HFFc6 (cell line): ENCODE data around the gene RBM14. TPM values are rescaled to one million over a fixed set of nuclear protein-coding genes. Genes with fewer than 3 reads are reported as not detected.

Source experiments
- DNase-seq: peaks from one replicate; pipeline ENCODE4 v3.0.0-alpha.2; 2018
- H3K27ac Mint-ChIP-seq: 2 replicates; pipeline ENCODE4 v1.8.0; 2020; ENCODE audit warnings: mild to moderate bottlenecking, mixed read lengths
- H3K27me3 Mint-ChIP-seq: 2 replicates; pipeline ENCODE4 v1.8.0; 2021; ENCODE audit warnings: mild to moderate bottlenecking, moderate library complexity, mixed read lengths; ENCODE audit not compliant: insufficient read depth
- H3K36me3 Mint-ChIP-seq: 2 replicates; pipeline ENCODE4 v1.8.0; 2021; ENCODE audit warnings: low read depth, mixed read lengths
- H3K4me1 Mint-ChIP-seq: 2 replicates; pipeline ENCODE4 v1.8.0; 2020; ENCODE audit warnings: low read depth, mixed read lengths
- H3K4me3 Mint-ChIP-seq: 2 replicates; pipeline ENCODE4 v1.8.0; 2020; ENCODE audit warnings: mild to moderate bottlenecking, moderate library complexity, mixed read lengths
- H3K9me3 Mint-ChIP-seq: 2 replicates; pipeline ENCODE4 v1.8.0; 2020; ENCODE audit warnings: mild to moderate bottlenecking, mixed read lengths
- CTCF ChIP-seq: fragments of 200-600 bp; sonication (generic); IDR thresholded peaks from 2 replicates; pipeline ENCODE4 v1.5.0; 2021; ENCODE audit warnings: antibody characterized with exemption, mild to moderate bottlenecking
- total RNA-seq, 6 experiments: library from RNA; stranded (reverse); fragmentation: NEBNext Ultra II Directional; extraction: Animal tissue kit (Norgen Biotek cat#: 25700); gene quantifications; 2 replicates in 1 of 6; 3 replicates in 5 of 6; pipeline ENCODE4 v1.2.3, GENCODE V29; 2021

Gene RBM14
- total RNA-seq, 6 experiments from 2014 or later, result 54.1 to 71.5 (median 64.9) TPM

DNA sequence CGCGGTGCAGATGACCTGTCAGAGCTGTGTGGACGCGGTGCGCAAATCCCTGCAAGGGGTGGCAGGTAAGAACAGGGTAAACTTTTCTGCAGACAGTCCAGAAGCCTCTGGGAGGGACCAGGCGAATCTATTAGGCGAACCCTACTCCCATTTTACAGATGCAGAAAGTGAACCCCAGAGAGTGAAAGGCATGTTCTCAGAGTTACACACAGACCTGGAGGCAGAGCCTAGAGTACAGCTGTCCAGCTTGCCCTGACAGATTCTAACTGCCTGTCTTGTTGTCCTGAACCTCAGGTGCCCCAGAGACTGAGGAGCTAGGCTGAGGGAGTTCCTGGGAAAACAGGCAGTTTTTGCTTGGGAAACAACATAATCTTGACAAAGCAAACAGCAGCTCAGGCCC, 22.8 kb upstream of the RBM14 start:
- Mint-ChIP-seq H3K4me3 (peak overlapping the region; percentile 99), H3K4me1 (peaks cover 14% of the 10 kb centered on the region), H3K27me3 (peaks cover 3% of the 10 kb centered on the region; the same call in 1 of the 2 replicates), H3K27ac (peak overlapping the region; percentile 96), H3K9me3 (no peaks in the 10 kb centered on the region), H3K36me3 (peaks cover 4% of the 10 kb centered on the region; the same call in 1 of the 2 replicates)
- TF ChIP-seq CTCF, result no peak
- no peak for DNase-seq

DNA sequence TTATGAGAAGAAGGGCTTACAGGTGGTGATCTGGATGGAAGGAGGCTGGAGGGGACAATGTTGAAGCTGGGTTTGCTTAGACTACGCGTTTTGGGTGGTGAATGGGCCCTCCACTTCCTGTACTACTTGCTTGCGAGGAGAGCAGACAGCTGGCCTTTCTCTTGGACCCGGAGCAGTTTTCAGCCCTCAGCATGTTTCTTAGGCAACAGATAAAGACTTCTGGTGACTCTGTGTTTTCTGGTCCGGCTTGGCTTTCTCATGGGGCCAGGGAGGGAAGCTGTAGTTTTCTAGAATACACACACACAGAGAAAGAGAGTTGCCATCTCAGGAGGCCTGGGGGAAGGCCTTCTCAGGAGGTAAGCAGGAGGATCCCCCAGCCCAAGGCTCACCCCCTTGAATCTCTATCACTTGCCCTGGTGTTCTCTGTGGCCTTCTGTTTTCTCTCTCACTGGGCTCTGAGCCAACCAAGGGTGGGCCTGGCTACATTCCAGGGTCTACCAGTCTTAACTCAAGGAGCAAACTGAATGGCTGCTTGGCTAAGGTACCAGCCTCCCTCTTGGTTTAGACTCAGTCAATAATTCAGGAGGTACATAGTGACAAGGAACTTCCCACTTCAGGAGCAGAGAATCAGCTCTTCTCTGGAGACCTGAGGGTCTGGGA, 21.1 kb upstream of the RBM14 start:
- TF ChIP-seq CTCF, result no peak
- Mint-ChIP-seq H3K36me3 (peaks cover 4% of the 10 kb centered on the region; the same call in 1 of the 2 replicates), H3K4me3 (no peak overlapping the region), H3K27me3 (peaks cover 3% of the 10 kb centered on the region; the same call in 1 of the 2 replicates), H3K4me1 (peaks cover 14% of the 10 kb centered on the region), H3K27ac (no peak overlapping the region), H3K9me3 (no peaks in the 10 kb centered on the region)
- DNase-seq, result no peak

GRCh38 chr11:66598993-66599392, 17.4 kb upstream of the RBM14 start:
- Mint-ChIP-seq H3K27me3 (no peaks in the 10 kb centered on the region), H3K27ac (no peak overlapping the region), H3K36me3 (0 out of 2 replicates have a peak, but pooled peaks cover 4% of the 10 kb centered on the region), H3K4me1 (peaks cover 8% of the 10 kb centered on the region), H3K4me3 (no peak overlapping the region), H3K9me3 (no peaks in the 10 kb centered on the region)
- no peak for TF ChIP-seq CTCF
- DNase-seq, result no peak

DNA sequence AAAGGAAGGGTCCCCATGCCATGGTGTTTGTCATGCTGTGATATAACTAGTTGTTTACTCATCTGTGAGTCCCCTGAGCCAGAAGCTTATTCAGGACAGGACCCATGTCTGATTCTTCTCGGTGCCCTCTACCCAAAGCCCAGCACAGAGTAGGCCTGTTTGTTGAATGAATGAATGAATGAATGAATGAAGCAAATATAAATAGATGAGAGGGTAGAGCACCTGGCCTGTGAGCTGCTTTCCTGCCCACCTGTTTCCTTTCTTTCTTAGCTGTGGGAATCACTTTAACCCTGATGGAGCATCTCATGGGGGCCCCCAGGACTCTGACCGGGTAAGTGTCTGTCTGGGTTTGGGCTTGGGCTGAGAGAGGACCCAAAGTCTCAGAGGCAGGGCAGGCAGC, 16.2 kb upstream of the RBM14 start:
- Mint-ChIP-seq H3K4me1 (peaks cover 8% of the 10 kb centered on the region), H3K27ac (no peak overlapping the region), H3K27me3 (no peaks in the 10 kb centered on the region), H3K4me3 (no peak overlapping the region), H3K9me3 (no peaks in the 10 kb centered on the region), H3K36me3 (0 out of 2 replicates have a peak, but pooled peaks cover 4% of the 10 kb centered on the region)
- DNase-seq, result no peak
- no peak for TF ChIP-seq CTCF

GRCh38 chr11:66600631-66601233, 15.7 kb upstream of the RBM14 start:
- Mint-ChIP-seq H3K27ac (no peak overlapping the region), H3K4me3 (no peak overlapping the region), H3K4me1 (peaks cover 8% of the 10 kb centered on the region), H3K27me3 (no peaks in the 10 kb centered on the region), H3K9me3 (no peaks in the 10 kb centered on the region), H3K36me3 (0 out of 2 replicates have a peak, but pooled peaks cover 4% of the 10 kb centered on the region)
- no peak for DNase-seq
- no peak for TF ChIP-seq CTCF
